Endometrial microvascular endothelial cells (primary cell): ENCODE measurements around the gene ADAMTS2. TPM values are rescaled to one million over a fixed set of nuclear protein-coding genes. Genes with fewer than 3 reads are reported as not detected.

ENCODE experiments used
- in situ Hi-C: cut with HindIII; loops from 2 replicates; pipeline ENCODE4 v1.10.0; 2017; ENCODE audit warnings: low sequenced_read_pairs, low pct_unique_long_range_greater_than_20kb; ENCODE audit errors: inconsistent ontology term
- total RNA-seq: library from RNA; depleted of rRNA; stranded (reverse); fragments of >200 nt; gene quantifications from one replicate; pipeline ENCODE4 v1.2.3, GENCODE V29; 2015; ENCODE audit errors: inconsistent ontology term

Gene ADAMTS2
- total RNA-seq, 1 donor from 2014 or later = 2.0 TPM

DNA sequence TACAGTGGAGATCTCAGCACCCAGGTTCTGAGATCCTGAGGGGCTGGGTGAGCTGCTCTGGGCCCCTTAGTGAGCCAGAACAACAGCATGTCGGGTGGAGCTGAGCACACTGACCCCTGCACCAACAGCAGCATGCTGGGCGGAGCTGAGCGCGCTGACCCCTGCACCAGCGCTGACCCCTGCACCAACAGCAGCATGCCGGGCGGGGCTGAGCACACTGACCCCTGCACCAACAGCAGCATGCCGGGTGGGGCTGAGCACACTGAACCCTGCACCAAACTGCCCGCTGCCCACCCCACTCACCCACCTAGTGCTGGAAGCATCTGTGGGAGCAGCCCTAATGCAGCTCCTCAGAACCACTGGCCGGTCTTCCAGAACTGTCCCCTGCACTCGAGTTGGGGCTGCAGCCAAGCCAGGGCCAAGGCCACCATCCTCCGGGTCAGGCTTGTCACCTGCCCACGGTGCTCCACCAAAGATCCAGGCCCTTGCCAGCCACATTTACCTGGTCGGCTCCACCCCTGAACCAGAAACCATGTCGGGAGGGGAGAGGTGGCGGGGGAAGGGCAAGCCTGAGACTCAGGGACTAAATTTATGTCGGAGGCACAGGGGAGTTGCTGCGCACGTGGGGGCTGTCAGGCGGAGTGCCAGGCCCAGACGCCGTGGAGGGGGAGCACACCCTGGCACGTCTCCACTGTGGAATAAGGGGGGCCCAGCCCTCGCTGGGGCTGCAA is 80.3 kb downstream of the ADAMTS2 start:
- in situ Hi-C loops = no loop called here

- in situ Hi-C loops = no loop called here
Measured at GRCh38 chr5:179264053-179264782, 81.0 kb downstream of the ADAMTS2 start.

DNA sequence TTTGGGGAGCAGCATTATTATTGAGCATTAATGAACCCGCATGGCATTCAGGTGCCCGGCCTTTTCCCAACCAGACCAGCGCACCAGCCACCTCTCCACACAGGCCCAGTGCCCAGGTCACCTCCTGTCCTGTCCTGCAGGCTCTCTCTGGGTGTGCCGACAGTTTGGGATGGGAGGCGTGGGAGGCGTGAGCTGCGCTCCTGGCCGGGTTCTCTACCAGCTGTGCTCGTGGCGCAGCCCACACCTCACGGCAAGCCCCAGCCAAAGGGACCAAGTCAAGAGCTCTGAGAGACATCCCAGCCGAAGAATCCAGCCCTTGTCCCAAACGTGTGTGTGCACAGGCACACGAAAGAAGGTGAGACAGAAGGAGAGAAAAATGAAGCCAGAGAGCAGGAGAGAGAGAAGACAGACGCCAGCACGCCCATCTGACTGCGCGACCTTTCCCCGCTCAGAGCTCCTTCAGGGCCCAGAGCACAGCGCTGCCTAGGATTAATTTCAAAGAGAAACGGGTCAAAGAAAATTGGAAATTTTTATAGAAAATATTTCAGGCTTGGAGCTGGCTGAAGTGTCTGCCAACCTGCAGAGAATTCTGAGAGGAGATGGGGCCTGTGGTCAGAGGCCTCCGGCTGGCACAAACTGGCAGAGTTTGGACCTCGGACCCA is 81.7 kb downstream of the ADAMTS2 start:
- in situ Hi-C loops = no loop called here

DNA sequence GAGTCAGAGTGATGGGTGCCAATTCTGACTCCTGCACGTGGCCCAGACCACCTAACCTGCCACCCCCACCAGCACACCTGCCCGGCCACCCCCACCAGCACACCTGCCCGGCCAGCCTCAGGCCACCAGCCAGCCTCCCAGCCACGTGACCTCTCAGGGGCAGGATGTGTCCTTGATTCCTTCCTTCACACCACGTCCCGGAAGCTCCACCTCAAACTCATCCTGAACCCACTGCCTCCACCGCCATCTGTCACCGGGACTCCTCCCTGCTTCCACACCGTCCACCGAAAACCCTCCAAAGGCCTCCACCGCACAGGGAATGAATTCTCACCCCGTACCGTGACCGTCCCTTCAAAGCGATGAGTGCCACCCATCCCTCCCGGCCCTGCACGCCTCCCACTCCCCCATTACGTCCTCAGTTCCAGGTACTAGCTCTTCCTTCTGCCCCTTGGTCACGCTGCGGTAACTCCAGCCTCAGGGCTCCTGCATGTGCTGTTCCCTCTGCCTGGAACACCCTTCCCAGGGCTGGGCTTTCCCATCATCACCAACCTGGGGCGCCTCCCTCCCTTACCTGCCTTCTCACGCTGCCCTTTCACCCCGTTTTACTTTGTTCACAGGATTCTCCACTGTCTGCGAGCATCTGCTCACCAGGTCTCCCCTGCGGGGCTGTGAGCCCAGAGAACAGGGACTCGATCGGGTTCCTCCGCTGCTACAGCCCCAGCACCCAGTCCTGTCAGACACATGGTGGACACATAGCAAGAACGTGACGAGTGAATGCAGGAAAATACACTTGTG is 82.9 kb downstream of the ADAMTS2 start:
- in situ Hi-C loops = no loop called here

DNA sequence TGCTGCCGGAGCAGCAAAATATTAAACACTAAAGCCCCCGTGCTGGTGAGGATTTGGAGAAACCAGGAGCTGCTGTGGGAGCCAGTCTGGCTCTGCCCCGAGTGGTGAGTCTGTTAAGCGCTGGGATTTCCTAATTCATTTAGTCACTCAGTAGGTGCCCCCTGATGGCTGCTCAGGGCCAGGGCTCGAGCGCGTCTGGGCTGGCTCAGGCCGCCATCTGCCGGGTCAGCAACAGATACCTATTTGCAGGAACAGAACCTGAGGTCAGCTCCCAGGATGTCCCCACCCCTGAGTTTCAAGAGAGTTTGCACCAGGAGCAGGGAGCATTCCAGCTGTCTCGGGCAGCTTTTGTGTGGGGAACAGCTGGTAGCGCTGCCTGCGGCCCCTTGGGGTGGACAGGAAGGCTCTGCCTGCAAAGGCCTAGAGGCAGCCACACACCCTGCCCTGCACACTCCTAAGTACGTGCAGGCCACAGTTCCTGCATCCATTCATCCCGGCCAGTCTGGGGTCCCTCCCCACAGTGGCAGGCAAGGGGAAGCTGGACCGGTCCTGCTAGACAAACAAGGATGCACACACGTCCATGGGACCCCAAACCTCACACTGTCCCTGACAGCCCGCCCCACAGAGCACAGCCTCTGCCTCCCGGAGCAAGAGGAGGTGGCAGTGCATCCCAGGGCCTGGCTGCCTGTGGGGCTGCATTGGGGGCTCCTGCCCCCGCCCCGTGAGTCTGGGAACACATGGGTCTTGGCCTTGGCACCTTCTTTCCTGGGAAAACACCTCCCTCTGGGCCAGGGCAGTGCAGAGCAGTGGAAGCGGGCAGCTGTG is 83.7 kb downstream of the ADAMTS2 start:
- in situ Hi-C loops = no loop called here

DNA sequence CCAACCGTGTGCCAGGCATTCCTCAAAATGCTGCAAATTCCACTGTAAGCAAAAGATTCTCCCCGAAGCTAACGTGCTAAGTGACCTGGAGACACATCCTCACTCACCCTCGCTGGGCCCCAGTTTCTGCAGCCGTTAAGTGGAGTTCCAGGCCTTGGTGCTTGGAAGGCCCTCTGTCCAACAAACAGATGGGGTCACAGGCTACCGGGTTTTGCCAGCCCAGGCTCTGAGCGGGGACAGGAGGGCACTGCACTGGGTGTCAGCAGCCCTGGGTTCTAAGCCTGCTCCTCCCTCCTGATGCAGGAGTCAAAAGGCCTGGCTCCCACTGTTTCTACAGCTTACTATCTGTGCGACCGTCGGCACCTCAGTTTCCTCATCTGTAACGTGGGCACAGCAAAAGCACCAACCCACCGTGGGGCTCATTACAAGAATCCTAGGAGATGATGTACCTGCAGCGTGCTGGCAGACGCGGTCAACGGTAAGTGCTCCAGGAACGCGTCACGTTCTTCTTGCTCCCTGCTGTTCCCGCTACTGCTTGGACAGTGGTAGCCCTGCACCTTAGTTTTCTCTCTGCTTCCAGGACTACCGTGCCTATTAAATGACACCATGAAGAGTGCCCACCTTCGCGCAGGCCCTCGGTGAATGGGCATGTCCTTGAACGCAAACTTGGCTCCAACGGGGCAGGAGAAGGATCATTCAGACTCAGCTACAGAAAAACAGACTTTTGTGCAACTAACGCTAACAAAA is 84.8 kb downstream of the ADAMTS2 start:
- in situ Hi-C loops = no loop called here

GRCh38 chr5:179259731-179260323 is 85.4 kb downstream of the ADAMTS2 start:
- in situ Hi-C loops = no loop called here

- in situ Hi-C loops = no loop called here
Measured at GRCh38 chr5:179258922-179259730, 86.1 kb downstream of the ADAMTS2 start.

DNA sequence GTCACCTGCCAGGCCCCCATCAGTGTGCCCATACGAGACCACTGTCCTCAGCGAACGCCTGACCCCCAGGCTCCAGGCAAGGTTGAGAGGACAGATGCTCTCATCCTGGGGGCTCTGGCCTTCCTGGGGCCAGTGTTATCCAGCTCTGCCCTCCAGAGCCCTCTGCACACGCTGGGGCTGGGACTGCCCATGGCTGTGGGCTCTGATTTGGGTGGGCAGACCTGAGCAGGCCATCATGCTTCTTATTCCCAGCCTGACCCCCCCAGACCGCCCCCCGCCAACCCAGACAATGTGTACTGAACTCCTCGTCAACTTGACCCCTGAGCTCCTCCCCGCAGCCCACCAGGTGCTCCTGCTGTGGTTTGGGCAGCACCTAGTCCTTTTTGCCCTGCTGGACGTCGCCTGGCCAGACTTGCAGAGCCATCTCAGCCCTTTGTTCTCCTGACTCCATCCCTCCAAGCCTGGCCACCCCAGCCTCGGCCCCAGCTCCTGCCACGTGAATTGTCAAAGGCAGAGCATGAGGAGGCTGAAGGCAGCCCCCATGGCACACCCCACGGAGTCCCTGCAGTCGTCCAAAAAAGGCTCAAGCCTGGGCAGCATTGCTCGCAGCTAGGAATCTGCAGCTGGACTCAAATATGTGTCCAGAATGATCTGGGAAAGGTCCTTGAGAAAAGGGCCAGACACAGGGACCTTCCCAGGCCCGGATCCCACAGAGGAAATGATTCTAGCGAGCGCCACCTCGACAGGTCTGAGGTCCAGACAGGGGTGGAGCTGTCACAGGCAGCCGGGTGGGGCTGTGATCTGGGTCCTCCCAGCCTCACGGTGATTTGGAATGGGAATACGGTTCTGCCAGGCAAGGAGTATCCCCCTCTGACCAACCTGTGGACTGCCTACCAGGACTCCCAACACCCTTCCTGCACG is 87.0 kb downstream of the ADAMTS2 start:
- in situ Hi-C loops = no loop called here

DNA sequence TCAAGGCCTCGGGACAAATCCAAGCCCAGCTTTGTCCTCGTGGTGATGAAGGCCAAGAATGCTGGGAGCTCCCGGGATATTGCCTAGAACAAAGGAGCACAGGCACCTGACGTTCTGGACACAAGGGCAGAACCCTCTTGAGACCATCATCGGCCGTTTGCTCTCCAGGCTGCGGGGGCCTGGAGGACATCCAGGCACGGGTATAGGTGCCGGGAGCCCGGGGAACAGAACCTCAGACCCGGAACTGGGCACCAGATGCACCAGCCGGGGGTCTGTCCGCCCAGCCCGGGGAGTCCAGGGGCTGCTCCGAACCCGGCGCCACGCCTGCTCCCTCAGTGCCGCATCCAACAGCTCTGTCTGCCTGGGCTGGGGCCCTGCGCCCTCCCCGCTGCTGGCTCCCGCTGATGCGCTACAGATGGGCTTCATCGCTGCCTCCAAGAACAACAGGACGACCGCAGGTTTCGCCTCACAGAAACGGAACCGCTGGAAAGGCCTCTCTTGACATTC is 88.0 kb downstream of the ADAMTS2 start:
- in situ Hi-C loops = no loop called here

GRCh38 chr5:179256328-179257175 is 88.7 kb downstream of the ADAMTS2 start:
- in situ Hi-C loops = no loop called here

DNA sequence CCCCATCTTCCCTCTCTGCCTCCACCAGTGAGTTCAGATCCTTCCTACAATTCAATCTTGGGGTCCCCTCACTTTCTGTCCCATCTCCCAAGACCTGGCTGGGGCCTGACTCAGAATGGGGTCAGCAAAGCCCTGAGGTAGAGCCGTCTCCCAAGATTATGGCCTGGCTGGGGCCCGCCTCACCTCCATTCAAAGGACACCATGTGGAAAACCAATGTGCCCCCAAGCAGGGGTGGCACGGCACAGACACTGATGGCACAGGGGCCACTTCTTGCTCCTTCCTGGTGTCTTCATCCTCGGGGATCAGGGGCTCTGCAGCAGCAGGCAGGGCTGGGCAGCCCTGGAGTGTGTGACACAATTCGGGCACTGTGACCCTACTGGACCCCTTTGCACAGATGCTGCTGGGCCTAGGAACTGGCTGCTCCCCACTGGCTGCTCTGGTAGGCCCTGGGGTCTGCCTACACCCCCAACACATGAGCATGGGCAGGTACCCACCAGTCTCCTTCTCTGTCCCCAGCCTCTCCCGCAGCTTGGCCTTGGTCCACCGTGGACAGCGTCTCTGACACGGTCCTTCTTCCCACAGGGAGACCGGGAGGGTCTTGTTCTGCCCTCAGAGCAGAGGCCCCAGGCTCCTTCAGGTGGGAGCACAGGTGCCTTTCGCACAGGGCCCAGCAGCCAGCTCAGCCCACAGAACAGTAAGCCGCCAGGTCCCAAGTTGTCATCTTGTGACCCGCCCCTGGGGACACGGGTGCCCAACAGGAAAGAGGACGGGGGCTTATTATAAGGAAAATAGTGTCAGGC is 89.5 kb downstream of the ADAMTS2 start:
- in situ Hi-C loops = no loop called here

GRCh38 chr5:179254638-179255271 is 90.5 kb downstream of the ADAMTS2 start:
- in situ Hi-C loops = no loop called here
